Nephron (organoid): Measurements from ENCODE around the gene ZBTB24.
A peak's percentile ranks its signal among the peaks of the same experiment; 100 is the strongest.

ENCODE experiments used
- H3K27ac Mint-ChIP-seq, 3 experiments: 2 replicates each; pipeline ENCODE4 v1.8.0; 2020; ENCODE audit warnings: mixed read lengths in 3 of 3, mild to moderate bottlenecking in 2 of 3, moderate library complexity in 1 of 3
- H3K27me3 Mint-ChIP-seq: 2 replicates; pipeline ENCODE4 v1.8.0; 2021; ENCODE audit warnings: low read depth, mild to moderate bottlenecking, moderate library complexity, mixed read lengths
- H3K36me3 Mint-ChIP-seq: 2 replicates; pipeline ENCODE4 v1.8.0; 2020; ENCODE audit warnings: low read depth, mixed read lengths
- H3K4me1 Mint-ChIP-seq: 2 replicates; pipeline ENCODE4 v1.8.0; 2020; ENCODE audit warnings: mixed read lengths
- H3K4me3 Mint-ChIP-seq, 3 experiments: 2 replicates each; pipeline ENCODE4 v1.8.0; 2020; ENCODE audit warnings: mild to moderate bottlenecking in 3 of 3, mixed read lengths in 3 of 3, moderate library complexity in 2 of 3
- H3K9me3 Mint-ChIP-seq: 2 replicates; pipeline ENCODE4 v1.8.0; 2020; ENCODE audit warnings: mixed read lengths
- CTCF ChIP-seq, 3 experiments: fragments of 200-600 bp; sonication (generic); IDR thresholded peaks; one replicate each; pipeline ENCODE4 v1.5.0; 2021; ENCODE audit warnings: antibody characterized with exemption in 3 of 3; ENCODE audit not compliant: unreplicated experiment in 3 of 3

Gene ZBTB24

GRCh38 chr6:109488001-109488400 is 5.0 kb upstream of the ZBTB24 start:
- TF ChIP-seq CTCF (IDR thresholded peaks at IDR 0.05; ENCODE audit: unreplicated experiment in 3 of 3), result no peak

GRCh38 chr6:109486068-109486467 is 3.0 kb upstream of the ZBTB24 start:
- peaks cover 11% of the 10 kb centered on the region for H3K36me3 Mint-ChIP-seq
- H3K4me3 Mint-ChIP-seq, result peak overlapping the region; percentile 7 to 65 (median 41)
- H3K27ac Mint-ChIP-seq, result no peak overlapping the region
- peaks cover 39% of the 10 kb centered on the region for H3K4me1 Mint-ChIP-seq
- no peaks in the 10 kb centered on the region for H3K27me3 Mint-ChIP-seq
- H3K9me3 Mint-ChIP-seq, result no peaks in the 10 kb centered on the region
- TF ChIP-seq CTCF (IDR thresholded peaks at IDR 0.05; ENCODE audit: unreplicated experiment in 3 of 3), result no peak

More at GRCh38 chr6:109488001-109488400, 5.0 kb upstream of the ZBTB24 start:
- no peak overlapping the region for H3K4me3 Mint-ChIP-seq
- no peaks in the 10 kb centered on the region for H3K27me3 Mint-ChIP-seq
- H3K36me3 Mint-ChIP-seq, result no peaks in the 10 kb centered on the region
- peaks cover 35% of the 10 kb centered on the region for H3K4me1 Mint-ChIP-seq
- H3K27ac Mint-ChIP-seq, result no peak overlapping the region
- H3K9me3 Mint-ChIP-seq, result no peaks in the 10 kb centered on the region

GRCh38 chr6:109485266-109485935 is 2.4 kb upstream of the ZBTB24 start:
- peaks cover 38% of the 10 kb centered on the region for H3K4me1 Mint-ChIP-seq
- H3K27ac Mint-ChIP-seq, result peak overlapping the region in 1 of 3 experiments; percentile 13

GRCh38 chr6:109484122-109484521 is 1.1 kb upstream of the ZBTB24 start:
- H3K4me3 Mint-ChIP-seq, result peak overlapping the region; percentile 79 to 89 (median 86)
- H3K4me1 Mint-ChIP-seq, result peaks cover 44% of the 10 kb centered on the region
- peak overlapping the region in 2 of 3 experiments; percentile 39 to 56 for H3K27ac Mint-ChIP-seq
- TF ChIP-seq CTCF (IDR thresholded peaks at IDR 0.05; ENCODE audit: unreplicated experiment in 3 of 3), result no peak
- H3K9me3 Mint-ChIP-seq, result no peaks in the 10 kb centered on the region
- H3K27me3 Mint-ChIP-seq, result no peaks in the 10 kb centered on the region
- H3K36me3 Mint-ChIP-seq, result peaks cover 21% of the 10 kb centered on the region

More at GRCh38 chr6:109485266-109485935, 2.4 kb upstream of the ZBTB24 start:
- Mint-ChIP-seq H3K27me3 (no peaks in the 10 kb centered on the region), H3K9me3 (no peaks in the 10 kb centered on the region), H3K36me3 (peaks cover 16% of the 10 kb centered on the region), H3K4me3 (peak overlapping the region; percentile 7 to 89 (median 41))
- no peak for TF ChIP-seq CTCF (IDR thresholded peaks at IDR 0.05; ENCODE audit: unreplicated experiment in 3 of 3)

GRCh38 chr6:109483735-109484057 is 677 bp upstream of the ZBTB24 start:
- H3K27ac Mint-ChIP-seq, result peak overlapping the region in 2 of 3 experiments; percentile 39 to 56
- peaks cover 25% of the 10 kb centered on the region for H3K36me3 Mint-ChIP-seq
- no peaks in the 10 kb centered on the region for H3K9me3 Mint-ChIP-seq
- H3K27me3 Mint-ChIP-seq, result no peaks in the 10 kb centered on the region
- peaks cover 48% of the 10 kb centered on the region for H3K4me1 Mint-ChIP-seq
- peak overlapping the region; percentile 79 to 89 (median 86) for H3K4me3 Mint-ChIP-seq
- no peak for TF ChIP-seq CTCF (IDR thresholded peaks at IDR 0.05; ENCODE audit: unreplicated experiment in 3 of 3)

- no peaks in the 10 kb centered on the region for H3K9me3 Mint-ChIP-seq
- H3K36me3 Mint-ChIP-seq, result peaks cover 40% of the 10 kb centered on the region
These were observed 2.0 kb downstream of the ZBTB24 start for GRCh38 chr6:109480993-109481480.

More at GRCh38 chr6:109480993-109481480, 2.0 kb downstream of the ZBTB24 start:
- Mint-ChIP-seq H3K4me1 (peaks cover 63% of the 10 kb centered on the region), H3K27me3 (no peaks in the 10 kb centered on the region), H3K4me3 (peak overlapping the region; percentile 91 to 96 (median 96)), H3K27ac (peak overlapping the region in 1 of 3 experiments; percentile 85)
- no peak for TF ChIP-seq CTCF (IDR thresholded peaks at IDR 0.05; ENCODE audit: unreplicated experiment in 3 of 3)
